ENCODE measurements around the gene PABPN1L.

DNA sequence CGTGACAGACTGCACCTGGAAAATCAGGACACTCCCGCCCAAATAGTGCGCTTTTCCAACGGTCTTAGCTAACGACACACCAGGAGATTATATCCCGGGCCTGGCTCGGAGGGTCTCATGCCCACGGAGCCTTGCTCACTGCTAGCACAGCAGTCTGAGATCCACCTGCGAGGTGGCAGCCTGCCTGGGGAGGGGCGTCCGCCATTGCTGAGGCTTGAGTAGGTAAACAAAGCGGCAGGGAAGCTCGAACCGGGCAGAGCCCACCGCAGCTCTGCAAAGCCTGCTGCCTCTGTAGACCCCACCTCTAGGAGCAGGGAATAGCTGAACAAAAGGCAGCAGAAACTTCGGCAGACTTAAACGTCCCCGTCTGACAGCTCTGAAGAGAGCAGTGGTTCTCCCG lies 14.8 kb downstream of the PABPN1L start:
- TF ChIP-seq, protein P1, sequence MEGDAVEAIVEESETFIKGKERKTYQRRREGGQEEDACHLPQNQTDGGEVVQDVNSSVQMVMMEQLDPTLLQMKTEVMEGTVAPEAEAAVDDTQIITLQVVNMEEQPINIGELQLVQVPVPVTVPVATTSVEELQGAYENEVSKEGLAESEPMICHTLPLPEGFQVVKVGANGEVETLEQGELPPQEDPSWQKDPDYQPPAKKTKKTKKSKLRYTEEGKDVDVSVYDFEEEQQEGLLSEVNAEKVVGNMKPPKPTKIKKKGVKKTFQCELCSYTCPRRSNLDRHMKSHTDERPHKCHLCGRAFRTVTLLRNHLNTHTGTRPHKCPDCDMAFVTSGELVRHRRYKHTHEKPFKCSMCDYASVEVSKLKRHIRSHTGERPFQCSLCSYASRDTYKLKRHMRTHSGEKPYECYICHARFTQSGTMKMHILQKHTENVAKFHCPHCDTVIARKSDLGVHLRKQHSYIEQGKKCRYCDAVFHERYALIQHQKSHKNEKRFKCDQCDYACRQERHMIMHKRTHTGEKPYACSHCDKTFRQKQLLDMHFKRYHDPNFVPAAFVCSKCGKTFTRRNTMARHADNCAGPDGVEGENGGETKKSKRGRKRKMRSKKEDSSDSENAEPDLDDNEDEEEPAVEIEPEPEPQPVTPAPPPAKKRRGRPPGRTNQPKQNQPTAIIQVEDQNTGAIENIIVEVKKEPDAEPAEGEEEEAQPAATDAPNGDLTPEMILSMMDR (IDR thresholded peaks at IDR 0.05; ENCODE audit: low read length) = no peak
- TF ChIP-seq EZH2 (optimal IDR thresholded peaks at IDR 0.05; ENCODE audit: low read depth, low read length) = no peak

Measured in MM.1S (cell line).